OCI-LY7 (cell line): ENCODE results near the gene CRACDL.

Experiments used
- CTCF ChIP-seq: fragments of 200-600 bp; sonication (generic); conservative IDR thresholded peaks from 2 replicates; pipeline ENCODE4 v1.5.1; 2014; ENCODE audit warnings: mild to moderate bottlenecking, antibody characterized with exemption, low read length, moderate library complexity, mixed read lengths
- EZH2phosphoT487 ChIP-seq: fragments of 200-600 bp; sonication (generic); IDR thresholded peaks from 2 replicates; pipeline ENCODE4 v1.6.1; 2018; ENCODE audit warnings: low read depth, borderline replicate concordance, mild to moderate bottlenecking, mixed run types, antibody characterized with exemption, low read length, moderate library complexity, mixed read lengths

DNA sequence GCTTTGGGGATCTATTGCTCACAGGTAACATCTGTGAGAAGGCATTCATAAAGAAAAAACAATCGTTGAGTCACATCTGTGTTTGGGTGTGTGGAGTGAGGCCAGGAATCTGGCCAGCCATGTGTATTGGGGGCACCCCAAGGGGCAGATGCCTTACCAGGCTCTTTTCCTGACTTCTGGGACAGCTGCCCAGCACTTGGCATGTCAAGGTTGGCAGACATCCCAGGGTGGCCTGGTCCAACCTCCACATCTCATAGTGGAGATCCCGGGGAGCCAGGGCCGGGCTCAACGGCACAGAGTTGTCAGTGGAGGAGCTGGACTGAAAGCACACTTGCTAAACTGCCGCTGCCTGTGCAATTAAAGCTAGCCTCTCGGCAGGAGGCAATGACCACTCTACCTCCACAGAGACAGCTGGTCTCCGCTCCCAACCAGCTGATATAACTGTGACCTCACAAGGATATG is 129.8 kb downstream of the CRACDL start:
- no peak for TF ChIP-seq CTCF
- no peak for TF ChIP-seq EZH2phosphoT487
